ENCODE results near the gene MRPL21. TPM values are rescaled to one million over a fixed set of nuclear protein-coding genes. Genes with fewer than 3 reads are reported as not detected.

The MRPL21 gene
- total RNA-seq, 1 experiment from 2014 or later, result 126 TPM

- no peak for DNase-seq (ENCODE audit: low spot score)
- Histone ChIP-seq H3K9me3 (ENCODE audit: low read depth, low read length, poor library complexity, severe bottlenecking) (no peaks in the 10 kb centered on the region), H3K36me3 (ENCODE audit: insufficient read depth, low read length, poor library complexity, severe bottlenecking) (peaks cover 89% of the 10 kb centered on the region), H3K27ac (ENCODE audit: low read depth, low read length, poor library complexity, severe bottlenecking) (no peak overlapping the region), H3K4me1 (ENCODE audit: insufficient read depth, low read length, poor library complexity, severe bottlenecking) (no peaks in the 10 kb centered on the region), H3K27me3 (replicated peaks; ENCODE audit: insufficient read depth, low read depth, low read length, poor library complexity) (no peaks in the 10 kb centered on the region), H3K4me3 (ENCODE audit: low read depth, low read length, poor library complexity, severe bottlenecking) (no peak overlapping the region)
- BruUV-seq (replicated peaks), result no TSS peak
- intact Hi-C loops (cut with micrococcal nuclease; ENCODE audit: unreplicated experiment), result no loop called here
- CTCF ChIA-PET, result no interaction called here
- TF ChIP-seq EZH2 (IDR thresholded peaks at IDR 0.05; ENCODE audit: borderline replicate concordance, low read depth, low read length, poor library complexity, severe bottlenecking), result no peak
- no peak for TF ChIP-seq CTCF (conservative IDR thresholded peaks at IDR 0.05; ENCODE audit: low read depth, low read length)
- POLR2A ChIA-PET (ENCODE audit: low non-redundant PET), result no interaction called here
These were observed 8.1 kb upstream of the MRPL21 start for GRCh38 chr11:68911731-68912130.

GRCh38 chr11:68910965-68911364 is 7.3 kb upstream of the MRPL21 start:
- no peak for TF ChIP-seq EZH2 (IDR thresholded peaks at IDR 0.05; ENCODE audit: borderline replicate concordance, low read depth, low read length, poor library complexity, severe bottlenecking)
- no peak for TF ChIP-seq CTCF (conservative IDR thresholded peaks at IDR 0.05; ENCODE audit: low read depth, low read length)
- BruUV-seq (replicated peaks), result no TSS peak
- DNase-seq (ENCODE audit: low spot score), result no peak
- ChIA-PET POLR2A (ENCODE audit: low non-redundant PET) (no interaction called here), CTCF (no interaction called here)
- Histone ChIP-seq H3K9me3 (ENCODE audit: low read depth, low read length, poor library complexity, severe bottlenecking) (no peaks in the 10 kb centered on the region), H3K4me3 (ENCODE audit: low read depth, low read length, poor library complexity, severe bottlenecking) (no peak overlapping the region), H3K36me3 (ENCODE audit: insufficient read depth, low read length, poor library complexity, severe bottlenecking) (peaks cover 83% of the 10 kb centered on the region), H3K27ac (ENCODE audit: low read depth, low read length, poor library complexity, severe bottlenecking) (no peak overlapping the region), H3K4me1 (ENCODE audit: insufficient read depth, low read length, poor library complexity, severe bottlenecking) (no peaks in the 10 kb centered on the region), H3K27me3 (replicated peaks; ENCODE audit: insufficient read depth, low read depth, low read length, poor library complexity) (no peaks in the 10 kb centered on the region)
- intact Hi-C loops (cut with micrococcal nuclease; ENCODE audit: unreplicated experiment), result no loop called here

DNA sequence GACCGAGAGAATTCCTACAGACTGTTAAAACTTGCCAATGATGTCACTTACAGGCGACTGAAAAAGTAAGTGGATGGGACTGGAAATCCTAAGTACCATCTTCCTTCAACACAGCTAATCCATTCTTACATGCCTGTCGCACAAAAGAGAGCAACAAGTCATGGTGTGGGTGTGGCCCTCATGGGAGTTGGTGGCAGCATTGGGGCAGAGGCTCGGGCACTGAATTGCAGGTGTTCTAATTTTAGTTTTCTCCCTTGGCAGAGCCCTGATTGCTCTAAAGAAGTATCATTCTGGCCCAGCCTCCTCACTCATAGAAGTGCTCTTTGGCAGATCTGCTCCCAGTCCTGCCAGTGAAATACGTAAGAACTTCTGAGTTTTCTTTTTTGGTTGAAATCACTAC is 4.6 kb upstream of the MRPL21 start:
- Histone ChIP-seq H3K4me1 (ENCODE audit: insufficient read depth, low read length, poor library complexity, severe bottlenecking) (peaks cover 9% of the 10 kb centered on the region), H3K4me3 (ENCODE audit: low read depth, low read length, poor library complexity, severe bottlenecking) (no peak overlapping the region), H3K9me3 (ENCODE audit: low read depth, low read length, poor library complexity, severe bottlenecking) (no peaks in the 10 kb centered on the region), H3K27me3 (replicated peaks; ENCODE audit: insufficient read depth, low read depth, low read length, poor library complexity) (no peaks in the 10 kb centered on the region), H3K27ac (ENCODE audit: low read depth, low read length, poor library complexity, severe bottlenecking) (no peak overlapping the region), H3K36me3 (ENCODE audit: insufficient read depth, low read length, poor library complexity, severe bottlenecking) (peaks cover 59% of the 10 kb centered on the region)
- ChIA-PET CTCF (no interaction called here), POLR2A (ENCODE audit: low non-redundant PET) (no interaction called here)
- intact Hi-C loops (cut with micrococcal nuclease; ENCODE audit: unreplicated experiment), result no loop called here
- no TSS peak for BruUV-seq (replicated peaks)
- DNase-seq (ENCODE audit: low spot score), result no peak
- TF ChIP-seq CTCF (conservative IDR thresholded peaks at IDR 0.05; ENCODE audit: low read depth, low read length), result no peak
- no peak for TF ChIP-seq EZH2 (IDR thresholded peaks at IDR 0.05; ENCODE audit: borderline replicate concordance, low read depth, low read length, poor library complexity, severe bottlenecking)

All from A673 (cell line).